ENCODE results near the gene SERPINA3.
"Not testable (repeated sequence)": the region's sequence is repeated elsewhere in the genome, so short reads cannot be mapped to it uniquely, and the experiment has no call there.

The SERPINA3 gene

DNA sequence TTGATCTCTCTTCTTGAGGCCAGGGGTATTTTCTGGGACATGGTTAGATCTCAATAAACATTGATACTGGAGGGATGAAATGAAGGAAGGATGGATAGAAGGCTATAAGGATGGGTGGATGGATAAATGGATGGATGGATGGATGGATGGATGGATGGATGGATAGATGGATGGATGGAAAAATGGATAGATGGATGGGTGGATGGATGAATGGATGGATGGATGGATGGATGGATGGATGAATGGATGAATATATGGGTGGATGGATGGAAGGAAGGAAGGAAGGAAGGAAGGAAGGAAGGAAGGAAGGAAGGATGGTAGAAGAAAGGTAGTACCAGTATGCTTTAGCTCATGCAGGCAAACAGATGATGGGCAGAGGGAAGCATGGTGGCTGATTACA lies 34.7 kb upstream of the SERPINA3 start:
- not testable (repeated sequence) for H3K27me3 Mint-ChIP-seq; H3K36me3 Mint-ChIP-seq; H3K9me3 Mint-ChIP-seq; H3K27ac Mint-ChIP-seq; DNase-seq; H3K4me3 Mint-ChIP-seq; H3K4me1 Mint-ChIP-seq; ATAC-seq (replicated peaks)

DNA sequence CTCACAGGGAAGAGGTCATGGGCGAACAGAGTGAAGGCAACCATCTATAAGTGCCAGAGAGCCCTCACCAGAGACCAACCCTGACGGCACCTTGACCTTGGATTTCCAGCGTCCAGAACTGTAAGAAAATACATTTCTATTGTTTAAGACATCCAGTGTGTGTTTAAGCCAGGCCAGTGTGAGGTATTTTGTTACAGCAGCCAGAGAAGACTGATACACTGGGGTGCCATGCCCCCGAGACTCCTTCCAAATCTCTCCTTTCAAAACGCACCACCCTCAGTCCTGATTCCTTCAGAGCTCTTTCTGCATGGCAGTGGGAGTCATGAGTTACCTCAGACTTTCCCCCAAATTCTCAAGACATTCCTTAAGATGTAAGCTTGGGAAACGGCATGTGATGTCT lies 33.5 kb upstream of the SERPINA3 start:
- ATAC-seq (replicated peaks) (no peak), DNase-seq (no peak)
- no peaks in the 10 kb centered on the region for H3K36me3 Mint-ChIP-seq
- H3K9me3 Mint-ChIP-seq, result peaks cover 0 to 1% of the 10 kb centered on the region in 2 donors
- H3K27ac Mint-ChIP-seq, result no peak overlapping the region
- no peak overlapping the region for H3K4me3 Mint-ChIP-seq
- no peaks in the 10 kb centered on the region for H3K4me1 Mint-ChIP-seq
- no peaks in the 10 kb centered on the region for H3K27me3 Mint-ChIP-seq

DNA sequence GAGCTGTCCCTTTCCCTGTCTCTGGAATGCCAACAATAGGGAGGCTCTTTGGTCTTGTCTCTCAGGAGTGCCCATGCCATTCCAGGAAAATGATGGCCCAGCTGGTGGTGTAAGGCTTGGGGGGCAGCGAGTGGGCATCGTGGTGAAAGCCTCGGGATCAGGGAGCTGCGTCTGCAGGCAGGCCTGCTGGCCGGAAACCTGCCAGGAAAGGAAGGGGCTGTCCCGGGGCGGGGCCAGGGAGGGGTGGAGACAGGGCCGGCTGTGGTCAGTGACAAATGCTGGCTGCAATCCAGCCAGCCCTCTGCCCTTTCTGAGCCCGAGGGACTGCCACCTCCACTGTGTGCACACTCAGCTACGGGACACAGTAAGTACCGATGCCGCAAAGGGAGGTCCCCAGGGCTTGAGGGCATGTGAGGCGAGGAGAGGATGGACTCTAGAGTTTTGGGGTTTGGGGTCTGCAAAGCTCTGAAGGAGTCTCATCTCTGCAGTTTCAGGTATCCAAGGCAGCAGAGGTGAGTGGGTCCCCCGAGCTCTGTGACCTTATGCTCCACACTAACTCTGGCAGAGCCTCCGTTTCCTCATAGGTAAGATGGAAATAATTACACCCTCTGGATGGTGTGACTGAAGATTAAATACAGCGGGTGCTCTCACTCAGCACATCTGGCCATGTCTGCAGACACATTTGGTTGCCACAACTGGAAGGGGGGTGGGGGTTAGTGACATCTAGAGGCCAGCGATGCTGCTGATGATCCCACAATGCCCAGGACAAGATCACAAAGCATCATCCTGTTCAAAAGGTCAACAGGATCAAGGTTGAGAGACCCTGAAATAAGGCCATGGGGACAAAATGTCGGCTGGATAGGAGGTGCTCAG lies 30.8 kb upstream of the SERPINA3 start, which contains the start of gene SERPINA5:
SERPINA5 (plus strand) TSS at position 300 of the 873 bp plus-strand sequence. CDS start 5,937 bp downstream, outside the sequence.
- no peak for ATAC-seq (replicated peaks)
- H3K4me3 Mint-ChIP-seq, result no peak within 1 kb of the TSS
- DNase-seq, result no peak
- H3K27ac Mint-ChIP-seq, result no peak within 1 kb of the TSS
- H3K9me3 Mint-ChIP-seq, result peaks cover 0 to 1% of the 10 kb centered on the region in 2 donors
- H3K36me3 Mint-ChIP-seq, result no peaks in the 10 kb centered on the region
- H3K4me1 Mint-ChIP-seq, result no peaks in the 10 kb centered on the region
- H3K27me3 Mint-ChIP-seq, result no peaks in the 10 kb centered on the region

DNA sequence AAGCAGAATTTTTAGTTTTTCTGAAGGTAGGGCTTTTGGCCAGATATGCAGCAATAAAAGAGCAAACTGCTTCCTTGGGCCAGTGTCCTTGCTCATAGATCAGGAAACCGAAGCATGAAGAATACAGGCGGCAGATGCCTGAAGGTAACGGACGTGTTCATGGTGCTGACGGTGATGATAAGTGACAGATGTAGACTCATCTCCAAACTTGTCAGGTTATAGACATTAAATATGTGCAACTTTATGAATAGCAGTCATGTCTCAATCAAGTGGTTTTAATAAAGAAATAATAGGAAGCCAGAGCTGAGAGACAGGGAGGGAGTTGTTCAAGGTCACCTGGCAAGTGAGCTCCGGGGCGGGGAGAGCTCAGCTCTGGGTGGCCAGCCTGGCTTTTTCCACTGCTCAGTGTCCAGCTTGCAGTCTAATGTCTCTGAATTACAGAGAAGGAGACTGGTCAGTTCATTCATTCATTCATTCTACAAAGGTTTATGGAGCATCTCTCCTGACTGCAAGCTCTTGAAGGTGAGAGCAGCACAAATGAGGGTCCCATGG lies 29.9 kb upstream of the SERPINA3 start:
- DNase-seq, result no peak
- Mint-ChIP-seq H3K9me3 (peaks cover 0 to 1% of the 10 kb centered on the region in 2 donors), H3K36me3 (no peaks in the 10 kb centered on the region), H3K27ac (no peak overlapping the region), H3K4me1 (no peaks in the 10 kb centered on the region), H3K27me3 (peaks cover 0 to 3% of the 10 kb centered on the region in 2 donors), H3K4me3 (no peak overlapping the region)
- ATAC-seq (replicated peaks), result no peak

DNA sequence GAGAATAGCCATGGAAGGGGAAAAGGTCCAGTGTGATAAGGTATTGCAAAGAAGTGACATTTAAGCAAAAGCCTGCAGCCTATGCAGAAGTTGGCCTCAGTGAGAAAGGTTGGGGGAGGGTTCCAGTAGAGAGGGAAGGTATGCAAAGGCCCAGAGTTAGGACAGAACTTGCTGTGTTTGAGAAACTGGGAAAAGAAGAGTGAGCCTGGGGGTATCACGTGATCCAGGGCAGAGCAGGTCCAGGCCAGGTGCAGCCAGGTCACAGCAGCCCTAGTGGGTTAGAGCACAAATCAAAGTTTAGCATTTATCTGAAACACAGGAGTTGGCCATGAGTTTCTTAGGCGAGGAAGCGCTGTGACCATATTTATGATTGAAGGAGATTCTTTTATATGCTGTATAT lies 29.3 kb upstream of the SERPINA3 start:
- Mint-ChIP-seq H3K4me3 (no peak overlapping the region), H3K9me3 (peaks cover 0 to 1% of the 10 kb centered on the region in 2 donors), H3K27ac (no peak overlapping the region), H3K4me1 (no peaks in the 10 kb centered on the region), H3K27me3 (peaks cover 0 to 4% of the 10 kb centered on the region in 2 donors), H3K36me3 (no peaks in the 10 kb centered on the region)
- no peak for ATAC-seq (replicated peaks)
- no peak for DNase-seq

DNA sequence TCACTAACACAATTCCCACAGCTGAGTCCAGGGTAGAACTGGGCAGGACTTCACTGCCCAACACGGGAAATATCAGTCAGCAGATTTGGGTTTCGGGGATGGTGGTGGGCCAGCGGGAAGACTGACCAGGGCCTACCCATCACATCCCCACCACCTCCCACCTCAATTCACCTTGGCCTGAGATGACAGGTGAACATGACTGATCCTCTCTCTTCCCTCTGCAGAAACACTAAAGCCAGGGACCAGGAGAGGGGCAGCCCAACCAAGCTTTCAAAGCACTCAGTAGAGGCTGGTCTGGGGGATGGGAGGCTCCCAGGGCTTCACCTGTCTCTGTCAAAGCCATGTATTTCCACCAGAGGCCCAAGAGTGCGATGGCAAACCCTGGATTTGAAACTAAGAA lies 28.6 kb upstream of the SERPINA3 start:
- H3K9me3 Mint-ChIP-seq, result peaks cover 0 to 1% of the 10 kb centered on the region in 2 donors
- no peak overlapping the region for H3K4me3 Mint-ChIP-seq
- H3K27me3 Mint-ChIP-seq, result peaks cover 0 to 4% of the 10 kb centered on the region in 2 donors
- DNase-seq (no peak), ATAC-seq (replicated peaks) (no peak)
- H3K27ac Mint-ChIP-seq, result no peak overlapping the region
- H3K36me3 Mint-ChIP-seq, result no peaks in the 10 kb centered on the region
- no peaks in the 10 kb centered on the region for H3K4me1 Mint-ChIP-seq

DNA sequence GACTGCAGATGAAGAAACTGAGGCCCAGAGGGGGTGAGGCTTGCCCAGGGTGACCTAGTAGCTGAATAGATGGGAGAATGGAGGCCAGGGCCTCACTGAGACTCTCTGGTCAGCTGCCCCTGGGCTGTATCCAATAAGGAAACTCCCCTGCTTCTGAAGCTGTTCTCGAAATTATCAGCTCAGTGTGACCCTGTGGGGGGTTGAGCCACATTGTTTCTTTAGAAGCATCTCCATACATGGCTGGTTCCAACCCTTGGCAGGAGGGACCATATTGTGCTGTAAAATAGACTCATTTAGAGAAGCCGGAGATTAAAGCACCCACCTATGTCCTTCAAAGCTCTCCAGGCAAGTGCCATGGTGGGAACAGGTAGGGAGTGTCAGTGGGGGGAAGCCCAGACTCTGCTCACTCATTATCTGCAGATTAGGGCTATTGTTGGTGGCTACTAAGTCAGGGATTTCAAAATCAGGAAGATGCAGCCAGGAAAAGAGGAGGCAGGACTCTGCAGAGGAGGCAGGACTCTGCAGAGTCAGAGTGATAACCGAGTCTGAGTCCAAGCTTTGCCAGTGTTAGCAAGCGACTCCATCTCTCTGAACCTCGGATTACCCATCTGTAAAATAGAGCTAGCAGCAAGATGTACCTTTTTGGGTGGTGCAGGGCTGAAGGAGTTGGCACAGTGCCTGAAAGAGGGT lies 27.5 kb upstream of the SERPINA3 start:
- Mint-ChIP-seq H3K36me3 (no peaks in the 10 kb centered on the region), H3K9me3 (no peaks in the 10 kb centered on the region), H3K27ac (no peak overlapping the region), H3K27me3 (peaks cover 0 to 4% of the 10 kb centered on the region in 2 donors), H3K4me1 (no peaks in the 10 kb centered on the region), H3K4me3 (no peak overlapping the region)
- DNase-seq (no peak), ATAC-seq (replicated peaks) (no peak)

DNA sequence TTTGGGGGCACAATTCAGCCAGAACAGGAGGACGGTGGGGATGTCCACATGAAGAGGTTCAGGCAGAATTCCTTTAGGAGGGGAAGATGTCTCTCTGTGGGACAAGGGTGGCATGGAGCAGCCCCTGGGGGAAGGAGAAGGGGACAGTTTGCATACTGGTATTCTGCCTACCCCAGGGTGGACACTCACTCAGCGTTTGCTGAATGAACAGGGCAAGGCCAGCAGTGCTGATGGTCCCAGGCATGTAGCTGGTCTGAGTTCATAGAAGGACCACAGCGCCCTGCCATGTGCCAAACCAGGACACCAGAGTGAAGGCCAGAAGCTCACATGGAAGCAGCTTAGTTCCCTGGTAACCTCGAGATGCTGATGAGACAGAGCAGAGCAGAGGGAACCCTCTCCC lies 25.6 kb upstream of the SERPINA3 start:
- H3K4me1 Mint-ChIP-seq, result no peaks in the 10 kb centered on the region
- no peak for ATAC-seq (replicated peaks)

DNA sequence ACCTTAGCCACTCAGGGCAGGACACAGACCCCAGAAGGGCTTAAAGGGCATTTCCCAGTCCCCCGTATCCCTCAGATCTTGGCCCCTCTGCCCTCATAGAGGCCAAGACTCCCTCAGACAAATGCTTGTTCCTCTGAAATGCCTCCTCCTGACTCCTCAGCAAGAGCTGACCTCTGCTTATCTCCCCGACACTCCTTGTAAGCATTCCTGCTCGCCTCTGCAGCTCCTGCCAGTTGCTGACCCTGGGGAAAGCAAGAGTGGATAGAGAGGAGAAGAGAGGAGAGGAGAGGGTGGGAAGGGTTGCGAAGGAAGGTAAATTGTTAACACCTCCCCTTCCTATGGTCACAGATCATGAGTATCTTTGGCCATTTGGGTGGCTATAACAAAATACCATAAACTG lies 23.9 kb upstream of the SERPINA3 start:
- Mint-ChIP-seq H3K27ac (no peak overlapping the region), H3K36me3 (no peaks in the 10 kb centered on the region), H3K4me1 (no peaks in the 10 kb centered on the region), H3K27me3 (peaks cover 0 to 4% of the 10 kb centered on the region in 2 donors), H3K9me3 (peaks cover 5 to 10% of the 10 kb centered on the region in 2 donors), H3K4me3 (no peak overlapping the region)
- DNase-seq, result no peak
- ATAC-seq (replicated peaks), result no peak

More for the DNA sequence above, 25.6 kb upstream of the SERPINA3 start:
- Mint-ChIP-seq H3K27me3 (peaks cover 0 to 4% of the 10 kb centered on the region in 2 donors), H3K4me3 (no peak overlapping the region), H3K27ac (no peak overlapping the region), H3K9me3 (peaks cover 4 to 10% of the 10 kb centered on the region in 2 donors), H3K36me3 (no peaks in the 10 kb centered on the region)
- DNase-seq, result no peak

DNA sequence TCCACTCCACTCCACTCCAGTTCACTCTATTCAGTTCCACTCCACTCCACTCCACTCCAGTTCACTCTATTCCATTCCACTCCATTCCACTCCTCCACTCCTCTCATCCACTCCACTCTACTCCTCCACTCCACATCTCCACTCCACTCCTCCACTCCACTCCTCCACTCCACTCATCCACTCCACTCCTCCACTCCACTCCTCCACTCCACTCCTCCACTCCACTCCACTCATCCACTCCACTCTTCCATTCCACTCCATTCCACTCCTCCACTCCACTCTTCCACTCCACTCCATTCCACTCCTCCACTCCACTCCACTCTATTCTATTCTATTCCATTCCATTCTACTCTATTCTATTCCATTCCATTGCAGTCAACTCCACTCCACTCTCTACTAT lies 21.1 kb upstream of the SERPINA3 start:
- Mint-ChIP-seq H3K36me3 (no peaks in the 10 kb centered on the region), H3K9me3 (peaks cover 5 to 10% of the 10 kb centered on the region in 2 donors), H3K27me3 (peaks cover 6 to 16% of the 10 kb centered on the region in 2 donors), H3K4me3 (no peak overlapping the region), H3K4me1 (no peaks in the 10 kb centered on the region), H3K27ac (no peak overlapping the region)
- ATAC-seq (replicated peaks) (no peak), DNase-seq (no peak)

DNA sequence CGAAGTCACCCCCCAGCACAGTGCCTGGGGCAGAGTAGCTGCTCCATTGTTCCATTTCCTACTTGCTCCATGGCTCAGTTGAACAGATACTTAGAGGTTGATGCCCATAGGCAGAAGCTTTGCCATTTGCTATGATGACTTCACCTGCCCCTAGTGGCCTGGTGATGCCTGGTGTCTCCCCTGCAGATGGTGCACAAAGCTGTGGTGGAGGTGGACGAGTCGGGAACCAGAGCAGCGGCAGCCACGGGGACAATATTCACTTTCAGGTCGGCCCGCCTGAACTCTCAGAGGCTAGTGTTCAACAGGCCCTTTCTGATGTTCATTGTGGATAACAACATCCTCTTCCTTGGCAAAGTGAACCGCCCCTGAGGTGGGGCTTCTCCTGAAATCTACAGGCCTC lies 20.3 kb upstream of the SERPINA3 start:
- peaks cover 5 to 10% of the 10 kb centered on the region in 2 donors for H3K9me3 Mint-ChIP-seq
- no peak overlapping the region for H3K4me3 Mint-ChIP-seq
- H3K27ac Mint-ChIP-seq, result no peak overlapping the region
- ATAC-seq (replicated peaks), result no peak
- no peaks in the 10 kb centered on the region for H3K36me3 Mint-ChIP-seq
- peaks cover 6 to 17% of the 10 kb centered on the region in 2 donors for H3K27me3 Mint-ChIP-seq
- no peaks in the 10 kb centered on the region for H3K4me1 Mint-ChIP-seq
- no peak for DNase-seq

DNA sequence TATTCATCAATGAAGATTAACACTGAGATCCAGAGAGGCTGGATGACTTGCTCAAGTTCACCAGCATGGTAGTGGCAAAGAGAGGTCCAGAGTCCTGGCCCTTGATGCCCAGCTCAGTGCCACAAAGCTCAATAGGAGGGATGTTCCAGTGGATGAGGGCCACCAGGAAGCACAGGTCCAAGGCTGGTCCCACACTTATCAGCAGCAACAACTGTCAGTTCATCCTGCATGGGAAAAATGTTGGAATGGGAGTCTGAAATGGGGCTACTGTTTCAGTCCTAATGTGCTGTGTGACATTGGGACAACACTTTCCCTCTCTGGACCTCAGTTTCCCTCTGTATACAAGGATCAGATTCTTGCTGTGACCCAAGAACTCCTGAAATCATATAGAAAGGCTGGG lies 19.7 kb upstream of the SERPINA3 start:
- H3K4me3 Mint-ChIP-seq, result no peak overlapping the region
- DNase-seq (no peak), ATAC-seq (replicated peaks) (no peak)
- peaks cover 5 to 10% of the 10 kb centered on the region in 2 donors for H3K9me3 Mint-ChIP-seq
- H3K4me1 Mint-ChIP-seq, result no peaks in the 10 kb centered on the region
- peaks cover 6 to 13% of the 10 kb centered on the region in 2 donors for H3K27me3 Mint-ChIP-seq
- H3K36me3 Mint-ChIP-seq, result no peaks in the 10 kb centered on the region
- H3K27ac Mint-ChIP-seq, result no peak overlapping the region

DNA sequence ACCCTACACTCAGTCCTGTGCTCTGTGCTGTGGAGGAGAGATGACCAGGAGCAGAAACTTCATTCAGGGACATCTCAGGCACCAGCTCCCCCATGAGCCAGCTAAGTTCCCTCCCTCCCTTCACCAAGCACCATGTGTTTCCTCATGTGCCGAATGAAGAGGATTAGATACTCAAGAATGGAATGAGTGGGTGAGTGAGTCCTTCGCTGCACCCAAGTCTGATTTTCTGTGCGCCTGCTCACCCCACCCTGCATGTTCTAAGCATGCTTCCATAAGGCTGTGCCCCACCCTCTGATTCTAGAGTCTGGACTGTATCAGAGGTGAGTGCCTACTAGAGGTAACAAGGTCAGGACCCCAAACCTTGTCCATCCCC lies 18.8 kb upstream of the SERPINA3 start:
- no peaks in the 10 kb centered on the region for H3K4me1 Mint-ChIP-seq
- no peak overlapping the region for H3K27ac Mint-ChIP-seq
- ATAC-seq (replicated peaks) (no peak), DNase-seq (no peak)
- peaks cover 6 to 13% of the 10 kb centered on the region in 2 donors for H3K27me3 Mint-ChIP-seq
- no peaks in the 10 kb centered on the region for H3K36me3 Mint-ChIP-seq
- no peak overlapping the region for H3K4me3 Mint-ChIP-seq
- peaks cover 5 to 10% of the 10 kb centered on the region in 2 donors for H3K9me3 Mint-ChIP-seq

DNA sequence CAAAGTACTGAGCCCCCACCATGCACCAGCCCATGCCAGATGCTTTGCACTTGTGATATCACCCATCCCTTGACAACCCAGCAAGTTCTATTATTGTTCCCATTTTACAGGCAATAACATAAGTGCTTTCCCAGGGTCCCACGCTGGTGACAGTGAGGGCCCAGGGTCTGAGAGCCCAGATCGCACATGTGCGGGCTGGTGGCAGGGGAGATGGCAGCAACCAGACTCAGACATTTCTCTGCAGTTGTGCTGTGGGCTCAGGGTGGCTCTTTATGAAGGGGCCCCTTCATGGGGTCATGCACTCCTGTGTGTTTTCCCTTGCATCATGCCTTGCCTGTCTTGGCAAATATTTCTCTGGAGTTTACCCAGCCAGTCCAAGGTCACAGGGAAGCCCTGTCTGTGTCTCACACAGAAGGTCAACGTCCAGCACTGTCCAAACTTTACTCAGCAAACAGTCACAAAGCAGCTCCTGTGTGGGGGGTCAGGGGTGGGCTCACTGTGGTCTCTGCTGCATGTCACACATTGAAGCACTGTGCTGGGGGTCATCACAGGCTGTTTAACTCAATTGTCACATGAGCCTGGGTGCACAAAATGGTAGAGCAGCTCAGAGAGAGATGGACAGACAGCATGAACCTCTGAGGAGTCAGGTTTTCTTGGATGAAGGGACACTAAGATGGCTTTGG lies 18.3 kb upstream of the SERPINA3 start:
- peaks cover 5 to 10% of the 10 kb centered on the region in 2 donors for H3K9me3 Mint-ChIP-seq
- H3K36me3 Mint-ChIP-seq, result no peaks in the 10 kb centered on the region
- H3K27ac Mint-ChIP-seq, result no peak overlapping the region
- DNase-seq, result no peak
- H3K27me3 Mint-ChIP-seq, result peaks cover 6 to 13% of the 10 kb centered on the region in 2 donors
- no peak for ATAC-seq (replicated peaks)
- no peak overlapping the region for H3K4me3 Mint-ChIP-seq
- no peaks in the 10 kb centered on the region for H3K4me1 Mint-ChIP-seq

Data from stimulated activated naive B cell treated with anti-CD40 and anti-IgM and Interleukin-4, amounts not matched to agents 10 μg/mL and 1 μg/mL and 100 μg/mL, for 72 hours (primary cell).